ENCODE results near the gene ANKMY2.

- TF ChIP-seq CTCF (IDR thresholded peaks at IDR 0.05; ENCODE audit: low read depth, low read length, poor library complexity, severe bottlenecking) (no peak), EZH2phosphoT487 (IDR thresholded peaks at IDR 0.05; ENCODE audit: borderline replicate concordance, low read length) (no peak)
These were observed 53.2 kb downstream of the ANKMY2 start for GRCh38 chr7:16592395-16592794.

Data from DOHH2 (cell line).